ENCODE measurements around the gene CFAP45. TPM values are rescaled to one million over a fixed set of nuclear protein-coding genes. Genes with fewer than 3 reads are reported as not detected.
A peak's percentile ranks its signal among the peaks of the same experiment; 100 is the strongest.

Gene CFAP45
- total and polyA plus RNA-seq, 4 donors: 1.3 to 11.7 (median 9.5) TPM

DNA sequence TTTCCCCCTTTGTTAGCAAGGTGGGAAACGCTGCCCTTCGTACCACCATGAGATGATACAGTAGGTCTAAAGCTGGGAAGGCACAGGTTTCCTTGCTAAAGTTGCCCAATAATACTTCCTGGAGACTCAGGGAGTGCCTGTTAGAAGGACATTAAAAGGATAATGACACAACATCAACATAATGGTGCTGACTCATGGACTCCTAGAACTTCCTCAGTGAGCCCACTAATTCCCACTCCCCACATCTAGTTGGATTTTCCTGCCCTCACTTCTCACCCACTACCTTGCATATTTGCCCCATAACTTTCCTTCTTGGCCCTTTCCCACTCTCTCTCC lies 17.5 kb downstream of the CFAP45 start:
- no peaks in the 10 kb centered on the region for H3K36me3 ChIP-seq (ENCODE audit: control insufficient read depth, insufficient read depth, low read length)
- H3K27ac ChIP-seq (ENCODE audit: low read depth, low read length): no peak overlapping the region
- H3K4me1 ChIP-seq (ENCODE audit: control insufficient read depth, insufficient read depth, low read length): no peaks in the 10 kb centered on the region
- WGBS (ENCODE audit: insufficient coverage): no CpG with 5 or more reads among the region's 2 CpGs
- H3K4me3 ChIP-seq (ENCODE audit: low read depth, low read length): no peak overlapping the region
- no peaks in the 10 kb centered on the region for H3K27me3 ChIP-seq (ENCODE audit: control insufficient read depth, insufficient read depth, low read length)
- no peaks in the 10 kb centered on the region for H3K9me3 ChIP-seq (ENCODE audit: control insufficient read depth, insufficient read depth, low read length)
- no peak for DNase-seq (ENCODE audit: low read depth in 4 of 6, low spot score in 6 of 6)

DNA sequence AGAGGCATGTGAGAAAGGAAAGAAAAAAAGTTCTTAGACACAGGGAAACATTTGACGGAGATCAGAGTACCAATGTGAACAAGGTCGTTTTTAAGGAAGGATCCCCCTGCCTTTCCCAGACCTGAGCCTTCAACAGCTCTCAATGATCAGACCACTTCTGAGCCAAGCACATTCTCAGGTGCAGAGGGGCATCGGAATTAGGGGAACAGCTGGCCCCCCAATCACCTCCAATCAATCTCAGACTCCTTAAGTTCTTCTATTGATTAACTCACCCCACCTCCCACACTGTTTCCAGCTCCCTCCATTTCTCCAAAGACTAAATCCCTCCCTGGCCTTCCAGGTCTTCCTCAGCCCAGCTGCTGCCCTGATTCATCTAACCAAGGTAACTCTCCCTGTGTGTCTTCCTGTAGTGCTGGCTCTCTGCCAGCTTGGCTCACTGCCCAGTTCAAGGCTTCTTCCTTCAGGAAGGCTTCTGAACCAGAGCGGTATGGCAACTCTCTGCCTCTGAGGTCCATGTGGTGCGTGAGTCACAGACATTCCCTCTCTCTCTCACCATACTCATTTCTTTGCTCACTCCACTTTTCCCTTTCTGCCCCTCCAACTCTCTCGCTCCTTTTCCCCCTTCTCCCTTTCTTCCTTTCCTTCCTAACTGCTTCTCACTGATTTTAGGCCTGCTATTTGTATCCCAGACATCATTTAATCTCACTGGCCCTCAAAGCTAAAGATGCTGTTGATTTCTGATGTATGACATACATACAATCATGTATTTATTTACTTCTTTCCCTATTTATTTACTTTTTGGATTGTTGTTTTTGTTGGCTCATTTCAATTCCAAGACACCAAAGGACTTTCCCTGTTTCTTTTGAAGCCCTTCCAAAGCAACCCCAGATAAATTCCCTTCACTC lies 18.1 kb downstream of the CFAP45 start:
- Histone ChIP-seq H3K4me1 (ENCODE audit: control insufficient read depth, insufficient read depth, low read length) (no peaks in the 10 kb centered on the region), H3K27me3 (ENCODE audit: control insufficient read depth, insufficient read depth, low read length) (no peaks in the 10 kb centered on the region), H3K9me3 (ENCODE audit: control insufficient read depth, insufficient read depth, low read length) (no peaks in the 10 kb centered on the region), H3K36me3 (ENCODE audit: control insufficient read depth, insufficient read depth, low read length) (no peaks in the 10 kb centered on the region), H3K4me3 (ENCODE audit: low read depth, low read length) (no peak overlapping the region), H3K27ac (ENCODE audit: low read depth, low read length) (no peak overlapping the region)
- WGBS (ENCODE audit: insufficient coverage): 74% methylated on average over 6 of the region's 6 CpGs
- peak in 3 of 6 donors; percentile 14 to 84 (median 53) for DNase-seq (ENCODE audit: low read depth in 4 of 6, low spot score in 6 of 6)

DNA sequence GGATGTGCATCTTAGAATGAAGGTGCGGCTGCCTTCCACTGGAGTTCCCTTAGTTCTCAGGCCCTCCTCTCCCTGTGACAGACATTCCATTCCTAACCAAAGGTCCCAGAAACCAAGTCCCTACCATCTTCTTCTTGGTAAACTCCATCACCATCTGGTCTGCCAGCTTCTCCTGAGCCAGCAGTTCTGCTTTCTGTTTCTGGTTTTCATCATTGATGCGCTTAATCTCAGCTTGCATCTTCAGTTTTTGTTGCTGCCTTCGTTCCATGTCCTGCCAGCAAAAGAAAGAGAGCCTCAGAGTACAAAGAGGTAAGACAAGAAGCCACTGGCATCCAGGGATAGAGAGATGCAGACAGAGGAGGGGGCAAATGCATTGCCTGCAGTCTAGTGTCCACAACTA lies 19.5 kb downstream of the CFAP45 start:
- Histone ChIP-seq H3K27ac (ENCODE audit: low read depth, low read length) (no peak overlapping the region), H3K36me3 (ENCODE audit: control insufficient read depth, insufficient read depth, low read length) (no peaks in the 10 kb centered on the region), H3K4me1 (ENCODE audit: control insufficient read depth, insufficient read depth, low read length) (no peaks in the 10 kb centered on the region), H3K9me3 (ENCODE audit: control insufficient read depth, insufficient read depth, low read length) (no peaks in the 10 kb centered on the region), H3K27me3 (ENCODE audit: control insufficient read depth, insufficient read depth, low read length) (no peaks in the 10 kb centered on the region), H3K4me3 (ENCODE audit: low read depth, low read length) (no peak overlapping the region)
- 75% methylated on average over 3 of the region's 3 CpGs for WGBS (ENCODE audit: insufficient coverage)
- no peak for DNase-seq (ENCODE audit: low read depth in 4 of 6, low spot score in 6 of 6)

DNA sequence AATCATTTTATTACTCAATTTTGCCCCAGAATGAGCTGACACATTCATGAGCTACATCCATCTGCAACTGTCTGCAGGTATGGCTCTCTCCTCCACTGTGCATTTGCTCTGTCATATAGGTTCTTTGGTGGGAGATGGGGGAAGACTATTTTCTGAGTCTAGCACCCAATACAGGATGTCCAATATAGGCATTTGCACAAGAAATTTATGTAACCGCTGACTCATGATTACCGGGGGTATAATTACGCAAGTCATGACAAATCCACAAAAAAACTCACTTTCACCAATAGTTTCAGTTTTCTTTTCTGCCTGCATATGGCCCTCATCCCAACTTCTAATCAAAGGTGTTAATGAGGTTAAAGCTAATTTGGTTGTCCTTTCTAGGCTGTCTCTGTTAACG lies 20.0 kb downstream of the CFAP45 start:
- 63% methylated on average over 1 of the region's 4 CpGs for WGBS (ENCODE audit: insufficient coverage)
- Histone ChIP-seq H3K4me3 (ENCODE audit: low read depth, low read length) (no peak overlapping the region), H3K36me3 (ENCODE audit: control insufficient read depth, insufficient read depth, low read length) (no peaks in the 10 kb centered on the region), H3K9me3 (ENCODE audit: control insufficient read depth, insufficient read depth, low read length) (no peaks in the 10 kb centered on the region), H3K4me1 (ENCODE audit: control insufficient read depth, insufficient read depth, low read length) (no peaks in the 10 kb centered on the region), H3K27ac (ENCODE audit: low read depth, low read length) (no peak overlapping the region), H3K27me3 (ENCODE audit: control insufficient read depth, insufficient read depth, low read length) (no peaks in the 10 kb centered on the region)
- no peak for DNase-seq (ENCODE audit: low read depth in 4 of 6, low spot score in 6 of 6)

DNA sequence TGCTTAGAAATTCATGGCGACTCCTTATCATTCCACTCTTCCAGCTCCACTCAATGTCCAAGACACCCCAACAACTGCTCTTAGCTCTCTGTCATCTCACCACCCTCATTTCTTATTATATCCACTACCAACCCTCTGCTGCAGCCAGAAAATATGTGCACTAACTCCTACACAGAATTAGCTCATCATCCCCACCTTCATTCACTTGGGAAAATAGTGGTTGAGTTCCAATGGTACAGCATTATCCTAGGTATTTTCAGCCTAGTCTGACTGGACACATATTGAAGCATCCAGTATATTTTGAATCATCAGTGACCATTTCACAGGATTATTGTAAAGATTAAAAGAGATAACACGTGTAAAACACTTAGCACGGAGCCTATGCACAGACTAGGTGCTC lies 20.8 kb downstream of the CFAP45 start:
- no peak overlapping the region for H3K27ac ChIP-seq (ENCODE audit: low read depth, low read length)
- DNase-seq (ENCODE audit: low read depth in 4 of 6, low spot score in 6 of 6): no peak
- no peaks in the 10 kb centered on the region for H3K4me1 ChIP-seq (ENCODE audit: control insufficient read depth, insufficient read depth, low read length)
- H3K9me3 ChIP-seq (ENCODE audit: control insufficient read depth, insufficient read depth, low read length): no peaks in the 10 kb centered on the region
- H3K27me3 ChIP-seq (ENCODE audit: control insufficient read depth, insufficient read depth, low read length): no peaks in the 10 kb centered on the region
- no peaks in the 10 kb centered on the region for H3K36me3 ChIP-seq (ENCODE audit: control insufficient read depth, insufficient read depth, low read length)
- 100% methylated on average over 1 of the region's 3 CpGs for WGBS (ENCODE audit: insufficient coverage)
- no peak overlapping the region for H3K4me3 ChIP-seq (ENCODE audit: low read depth, low read length)

DNA sequence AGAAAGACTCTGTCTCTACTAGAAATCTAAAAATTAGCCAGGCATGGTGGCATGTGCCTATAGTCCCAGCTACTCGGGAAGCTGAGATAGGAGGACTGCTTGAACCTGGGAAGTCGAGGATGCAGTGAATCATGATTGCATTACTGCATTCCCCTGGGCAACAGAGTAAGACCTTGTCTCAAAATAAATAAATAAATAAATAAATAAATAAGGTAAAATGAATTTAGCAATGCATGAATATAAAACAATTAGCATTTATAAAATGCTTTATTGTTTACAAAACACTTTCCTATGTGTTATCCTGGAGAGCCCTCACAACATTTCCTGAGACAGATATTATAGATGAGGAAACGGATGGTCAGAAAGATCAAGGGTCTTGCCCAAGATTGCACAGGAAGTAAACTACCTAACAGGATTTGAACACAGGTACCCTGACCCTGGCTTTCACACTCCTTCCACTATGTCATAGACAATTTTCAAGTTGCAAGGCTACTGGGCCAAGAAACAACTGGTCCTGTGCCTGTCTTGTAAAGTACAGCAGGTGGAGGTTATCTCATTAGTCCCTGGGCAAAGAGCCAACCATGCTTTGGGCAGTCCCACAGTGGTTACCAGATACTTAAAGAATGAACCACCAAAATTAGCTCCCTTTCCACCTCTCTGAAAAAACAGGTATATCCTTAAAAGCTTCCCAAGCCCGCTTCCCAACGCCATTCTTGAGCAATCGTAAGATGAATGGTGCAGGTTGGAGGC lies 22.1 kb downstream of the CFAP45 start:
- DNase-seq (ENCODE audit: low read depth in 4 of 6, low spot score in 6 of 6): no peak
- no peaks in the 10 kb centered on the region for H3K9me3 ChIP-seq (ENCODE audit: control insufficient read depth, insufficient read depth, low read length)
- no peak overlapping the region for H3K27ac ChIP-seq (ENCODE audit: low read depth, low read length)
- WGBS (ENCODE audit: insufficient coverage): 100% methylated on average over 2 of the region's 6 CpGs
- H3K36me3 ChIP-seq (ENCODE audit: control insufficient read depth, insufficient read depth, low read length): no peaks in the 10 kb centered on the region
- H3K4me3 ChIP-seq (ENCODE audit: low read depth, low read length): no peak overlapping the region
- H3K4me1 ChIP-seq (ENCODE audit: control insufficient read depth, insufficient read depth, low read length): no peaks in the 10 kb centered on the region
- H3K27me3 ChIP-seq (ENCODE audit: control insufficient read depth, insufficient read depth, low read length): no peaks in the 10 kb centered on the region

DNA sequence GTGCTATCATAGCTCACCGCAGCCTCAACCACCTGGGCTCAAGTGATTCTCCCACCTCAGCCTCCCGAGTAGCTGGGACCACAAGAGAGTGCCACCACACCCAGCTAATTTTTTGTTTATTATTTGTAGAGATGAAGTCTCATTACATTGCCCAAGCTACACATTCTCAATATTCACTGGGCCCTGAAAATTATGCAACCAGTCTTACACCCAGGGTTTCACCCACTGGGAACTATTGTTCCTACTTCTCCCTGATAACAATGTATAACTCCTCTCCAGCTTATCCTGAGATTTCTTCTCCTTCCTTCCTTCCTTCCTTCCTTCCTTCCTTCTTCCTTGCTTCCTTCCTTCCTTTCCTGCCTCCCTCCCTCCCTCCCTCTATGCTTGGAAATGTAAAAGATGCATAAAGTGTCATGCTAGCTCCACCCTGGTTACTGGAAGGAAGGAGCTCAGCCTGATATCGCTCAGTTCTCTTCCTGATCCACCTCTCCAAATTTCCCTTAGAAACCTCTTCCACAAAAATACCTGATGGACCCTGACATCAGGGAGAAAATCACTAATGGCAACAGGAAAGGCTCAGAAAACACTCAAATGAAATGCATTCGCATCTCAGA lies 26.3 kb downstream of the CFAP45 start:
- Histone ChIP-seq H3K4me3 (ENCODE audit: low read depth, low read length) (no peak overlapping the region), H3K4me1 (ENCODE audit: control insufficient read depth, insufficient read depth, low read length) (no peaks in the 10 kb centered on the region), H3K27me3 (ENCODE audit: control insufficient read depth, insufficient read depth, low read length) (no peaks in the 10 kb centered on the region), H3K27ac (ENCODE audit: low read depth, low read length) (no peak overlapping the region), H3K36me3 (ENCODE audit: control insufficient read depth, insufficient read depth, low read length) (no peaks in the 10 kb centered on the region), H3K9me3 (ENCODE audit: control insufficient read depth, insufficient read depth, low read length) (no peaks in the 10 kb centered on the region)
- no peak for DNase-seq (ENCODE audit: low read depth in 4 of 6, low spot score in 6 of 6)
- WGBS (ENCODE audit: insufficient coverage): 67% methylated on average over 1 of the region's 4 CpGs

DNA sequence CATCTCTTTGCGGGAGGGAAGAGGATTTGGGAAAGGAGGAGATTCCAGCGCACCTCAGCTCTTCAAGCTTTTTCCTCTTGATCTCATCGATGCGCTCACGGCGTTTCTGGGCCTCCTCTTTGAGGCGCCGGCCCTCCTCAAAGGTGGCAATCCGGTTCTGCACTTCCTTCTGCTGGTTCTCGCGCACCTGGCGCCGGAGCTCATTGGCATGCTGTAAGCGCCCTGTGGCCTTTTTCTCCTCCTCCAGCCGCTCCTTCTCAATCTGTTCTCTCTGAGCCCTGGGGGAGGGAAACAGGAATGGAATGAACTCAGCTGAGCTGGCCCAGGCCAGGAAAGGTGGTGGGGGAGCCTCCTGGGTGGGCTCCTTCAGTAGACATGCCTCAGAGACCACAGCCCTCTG lies 27.1 kb downstream of the CFAP45 start:
- no peak overlapping the region for H3K27ac ChIP-seq (ENCODE audit: low read depth, low read length)
- H3K27me3 ChIP-seq (ENCODE audit: control insufficient read depth, insufficient read depth, low read length): no peaks in the 10 kb centered on the region
- no peak for DNase-seq (ENCODE audit: low read depth in 4 of 6, low spot score in 6 of 6)
- H3K4me3 ChIP-seq (ENCODE audit: low read depth, low read length): no peak overlapping the region
- no peaks in the 10 kb centered on the region for H3K9me3 ChIP-seq (ENCODE audit: control insufficient read depth, insufficient read depth, low read length)
- WGBS (ENCODE audit: insufficient coverage): 73% methylated on average over 9 of the region's 15 CpGs
- H3K4me1 ChIP-seq (ENCODE audit: control insufficient read depth, insufficient read depth, low read length): no peaks in the 10 kb centered on the region
- H3K36me3 ChIP-seq (ENCODE audit: control insufficient read depth, insufficient read depth, low read length): no peaks in the 10 kb centered on the region

DNA sequence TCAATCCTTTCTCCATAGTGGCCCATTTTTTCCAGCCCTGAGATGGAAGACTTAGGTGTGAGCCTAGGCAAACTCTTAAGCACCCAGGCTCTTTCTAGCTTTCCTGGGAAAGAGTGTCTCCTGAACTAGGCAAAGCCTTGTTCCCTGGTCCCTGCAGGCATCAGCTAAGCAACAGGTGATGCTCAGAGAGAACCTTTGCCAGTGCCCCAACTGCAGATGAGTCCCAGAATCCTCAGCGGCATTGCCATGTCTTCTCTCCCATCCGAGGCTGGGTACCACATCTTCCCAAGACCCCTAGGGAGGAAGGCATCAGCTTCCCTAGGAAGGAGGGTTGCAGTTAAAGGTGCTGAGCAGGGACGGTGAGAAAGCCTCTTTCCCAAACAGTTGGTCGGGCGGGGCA lies 29.3 kb downstream of the CFAP45 start:
- Histone ChIP-seq H3K4me3 (ENCODE audit: low read depth, low read length) (no peak overlapping the region), H3K9me3 (ENCODE audit: control insufficient read depth, insufficient read depth, low read length) (no peaks in the 10 kb centered on the region)
- 93% methylated on average over 4 of the region's 5 CpGs for WGBS (ENCODE audit: insufficient coverage)

More for the DNA sequence above, 29.3 kb downstream of the CFAP45 start:
- Histone ChIP-seq H3K36me3 (ENCODE audit: control insufficient read depth, insufficient read depth, low read length) (no peaks in the 10 kb centered on the region), H3K4me1 (ENCODE audit: control insufficient read depth, insufficient read depth, low read length) (no peaks in the 10 kb centered on the region), H3K27ac (ENCODE audit: low read depth, low read length) (no peak overlapping the region), H3K27me3 (ENCODE audit: control insufficient read depth, insufficient read depth, low read length) (no peaks in the 10 kb centered on the region)
- DNase-seq (ENCODE audit: low read depth in 4 of 6, low spot score in 6 of 6): no peak

Data from spinal cord (tissue), 10 donors.